GM04503 (cell line): Measurements from ENCODE around the gene IFIT3.
"Not testable (repeated sequence)": the region's sequence is repeated elsewhere in the genome, so short reads cannot be mapped to it uniquely, and the experiment has no call there.

Source experiments
- DNase-seq: peaks from one replicate; pipeline ENCODE4 v3.0.0-alpha.2; 2012; ENCODE audit warnings: low read depth

Gene IFIT3

DNA sequence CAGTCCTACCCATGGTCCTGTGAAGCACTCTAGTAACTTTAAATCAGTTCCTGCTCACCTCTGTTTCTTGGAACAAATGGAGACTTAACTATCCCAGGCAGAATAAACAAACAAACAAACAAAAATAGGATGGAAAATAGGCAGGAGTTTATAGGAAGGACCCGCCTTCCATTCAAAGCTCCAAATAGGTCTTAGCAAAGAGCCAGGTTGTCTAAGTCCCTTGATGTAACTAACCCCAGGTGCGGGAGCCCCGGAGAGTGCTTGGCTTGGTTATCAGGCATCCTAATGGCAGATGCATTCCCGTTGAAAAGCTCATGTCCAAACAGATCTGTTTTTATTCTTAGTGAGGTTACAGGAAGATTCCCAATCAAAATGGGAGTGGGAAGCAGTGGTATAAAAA lies 23.8 kb upstream of the IFIT3 start:
- no peak for DNase-seq

DNA sequence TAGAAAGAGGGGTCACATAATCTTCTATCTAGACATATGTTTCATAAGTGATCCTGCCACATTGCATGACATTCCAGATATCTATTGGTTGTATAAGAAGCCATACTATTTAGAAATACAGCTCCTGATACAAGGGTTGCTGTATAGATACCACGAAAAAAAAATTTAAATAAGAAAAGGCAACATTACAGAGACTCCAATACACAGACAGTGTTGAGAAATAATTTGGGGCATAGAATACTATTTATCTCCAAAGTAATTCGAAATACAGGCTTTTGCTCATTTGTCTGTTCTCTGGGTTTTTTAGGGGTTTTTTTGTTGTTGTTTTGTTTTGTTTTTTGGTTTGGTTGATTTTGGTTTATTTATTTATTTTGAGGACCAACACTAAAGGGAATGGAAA lies 23.4 kb upstream of the IFIT3 start:
- no peak for DNase-seq

GRCh38 chr10:89304925-89305324 lies 22.9 kb upstream of the IFIT3 start:
- DNase-seq, result no peak

GRCh38 chr10:89305766-89306433 lies 21.9 kb upstream of the IFIT3 start:
- DNase-seq, result no peak

- DNase-seq, result no peak
Observed at GRCh38 chr10:89306434-89307268, 21.1 kb upstream of the IFIT3 start.

GRCh38 chr10:89307269-89307577 lies 20.6 kb upstream of the IFIT3 start:
- DNase-seq, result no peak

- DNase-seq, result no peak
Observed at GRCh38 chr10:89308266-89308665, 19.5 kb upstream of the IFIT3 start.

GRCh38 chr10:89308736-89309135 lies 19.1 kb upstream of the IFIT3 start:
- DNase-seq, result no peak

DNA sequence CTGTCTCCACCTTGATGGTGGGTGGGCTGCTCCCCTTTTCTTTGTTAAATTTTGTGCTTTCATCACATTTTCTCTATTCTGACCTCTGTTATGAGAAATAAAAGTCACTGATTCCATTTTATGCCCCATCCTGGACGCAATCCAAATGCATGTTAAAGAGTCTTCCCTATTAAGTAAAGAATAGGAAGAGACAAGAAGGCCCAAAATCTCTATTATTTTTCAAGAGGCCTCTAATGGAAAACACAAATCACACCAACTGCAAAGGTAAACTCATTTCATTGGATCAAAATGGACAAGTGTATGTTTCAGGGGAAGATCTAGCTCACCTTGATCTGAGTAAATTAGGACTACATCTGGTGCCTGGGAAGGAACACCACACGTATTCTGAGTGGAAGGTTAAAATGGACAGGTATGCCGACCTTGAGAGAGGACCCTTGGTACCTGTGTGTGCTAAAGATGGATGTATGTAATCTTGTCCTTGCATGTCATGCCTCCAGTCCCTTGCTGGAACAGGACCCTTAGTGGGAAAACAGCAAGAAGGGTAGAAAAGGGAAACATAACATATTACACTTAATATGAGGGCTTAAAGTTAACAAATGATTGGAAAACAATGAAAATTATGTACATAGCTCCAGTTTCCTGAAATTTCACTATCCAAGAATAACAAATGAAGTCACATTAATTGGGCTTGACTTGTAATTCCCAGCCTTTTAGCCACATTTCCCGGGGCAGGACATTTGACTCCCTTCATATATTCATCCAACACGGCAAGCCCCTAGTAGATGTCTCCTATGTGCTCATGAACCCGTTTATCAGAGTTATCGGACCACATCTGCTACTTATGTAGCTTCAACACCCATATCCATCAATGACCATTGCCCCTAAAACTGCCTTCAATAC lies 18.4 kb upstream of the IFIT3 start:
- no peak for DNase-seq

- no peak for DNase-seq
Observed at GRCh38 chr10:89310056-89310893, 17.5 kb upstream of the IFIT3 start.

GRCh38 chr10:89312973-89313372 lies 14.8 kb upstream of the IFIT3 start:
- DNase-seq, result no peak

GRCh38 chr10:89314676-89315075 lies 13.1 kb upstream of the IFIT3 start:
- no peak for DNase-seq

DNA sequence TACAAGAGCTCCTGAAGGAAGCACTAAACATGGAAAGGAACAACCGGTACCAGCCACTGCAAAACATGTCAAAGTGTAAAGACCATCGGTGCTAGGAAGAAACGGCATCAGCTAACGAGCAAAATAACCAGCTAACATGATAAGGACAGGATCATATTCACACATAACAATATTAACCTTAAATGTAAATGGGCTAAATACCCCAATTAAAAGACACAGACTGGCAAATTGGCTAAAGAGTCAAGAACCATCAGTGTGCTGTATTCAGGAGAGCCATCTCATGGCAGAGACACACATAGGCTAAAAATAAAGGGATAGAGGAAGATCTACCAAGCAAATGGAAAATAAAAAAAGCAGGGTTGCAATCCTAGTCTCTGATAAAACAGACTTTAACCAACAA lies 9.8 kb upstream of the IFIT3 start:
- DNase-seq, result not testable (repeated sequence)

- DNase-seq, result not testable (repeated sequence)
Observed at GRCh38 chr10:89325081-89325480, 2.7 kb upstream of the IFIT3 start.

DNA sequence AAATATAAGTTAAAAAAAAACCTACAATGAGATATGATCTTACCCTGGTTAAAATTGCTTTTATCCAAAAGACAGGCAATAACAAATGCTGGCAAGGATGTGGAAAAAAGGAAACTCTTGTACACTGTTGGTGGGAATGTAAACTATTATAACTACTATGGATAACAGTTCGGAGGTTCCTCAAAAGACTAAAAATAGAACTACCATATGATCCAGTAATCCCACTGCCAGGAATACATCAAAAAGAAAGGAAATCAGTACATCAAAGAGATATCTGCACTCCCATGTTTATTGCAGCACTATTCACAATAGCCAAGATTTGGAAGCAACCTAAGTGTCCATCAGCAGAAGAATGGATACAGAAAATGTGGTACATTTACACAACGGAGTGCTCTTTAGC lies 1.9 kb upstream of the IFIT3 start:
- DNase-seq, result not testable (repeated sequence)

GRCh38 chr10:89329151-89329550 lies 1.4 kb downstream of the IFIT3 start:
- no peak for DNase-seq

GRCh38 chr10:89330014-89330413 lies 2.2 kb downstream of the IFIT3 start:
- not testable (repeated sequence) for DNase-seq

DNA sequence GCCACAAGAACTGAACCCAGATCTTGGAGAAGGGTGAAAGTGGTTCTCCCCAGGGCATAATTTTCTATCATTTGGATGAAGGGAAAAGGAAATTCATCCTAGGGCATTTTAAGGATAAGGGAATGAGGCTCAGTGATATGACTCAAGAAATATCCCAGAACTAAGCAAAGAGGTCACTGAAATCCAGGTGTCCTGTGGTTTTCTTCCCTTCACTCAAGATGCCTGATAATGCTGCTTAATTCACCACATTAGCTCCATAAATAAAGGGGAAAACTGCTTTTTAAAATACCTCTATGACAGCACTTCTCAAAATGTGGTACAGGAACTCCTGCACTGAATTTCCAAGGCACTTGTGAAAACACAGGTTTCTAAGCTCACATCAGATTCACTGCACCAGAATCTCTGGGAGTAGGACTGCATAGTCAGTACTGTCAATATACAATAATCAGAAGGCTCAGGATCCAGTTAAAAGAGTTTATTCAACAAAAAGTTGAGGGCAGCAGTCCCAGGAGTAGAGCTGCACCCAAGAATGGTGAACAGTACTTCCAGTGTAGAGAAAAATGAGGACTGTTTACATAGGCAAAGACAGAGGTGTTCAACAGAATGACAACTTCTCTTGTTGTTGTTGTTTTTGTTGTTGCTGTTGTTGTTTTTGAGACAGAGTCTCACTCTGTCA lies 2.9 kb downstream of the IFIT3 start:
- no peak for DNase-seq

GRCh38 chr10:89331487-89332122 lies 3.8 kb downstream of the IFIT3 start:
- not testable (repeated sequence) for DNase-seq

GRCh38 chr10:89332123-89332633 lies 4.4 kb downstream of the IFIT3 start:
- no peak for DNase-seq
